ENCODE measurements around the gene DCAKD.

GRCh38 chr17:45087504-45087975 is 36.1 kb upstream of the DCAKD start:
- TF ChIP-seq EZH2 (IDR thresholded peaks at IDR 0.05) = no peak
- no peak for TF ChIP-seq POLR2AphosphoS5 (IDR thresholded peaks at IDR 0.05; ENCODE audit: borderline replicate concordance, low read depth, low read length)
